Measurements from ENCODE around the gene SRXN1.

GRCh38 chr20:663315-664090 lies 10.5 kb upstream of the SRXN1 start:
- TF ChIP-seq, protein P1, sequence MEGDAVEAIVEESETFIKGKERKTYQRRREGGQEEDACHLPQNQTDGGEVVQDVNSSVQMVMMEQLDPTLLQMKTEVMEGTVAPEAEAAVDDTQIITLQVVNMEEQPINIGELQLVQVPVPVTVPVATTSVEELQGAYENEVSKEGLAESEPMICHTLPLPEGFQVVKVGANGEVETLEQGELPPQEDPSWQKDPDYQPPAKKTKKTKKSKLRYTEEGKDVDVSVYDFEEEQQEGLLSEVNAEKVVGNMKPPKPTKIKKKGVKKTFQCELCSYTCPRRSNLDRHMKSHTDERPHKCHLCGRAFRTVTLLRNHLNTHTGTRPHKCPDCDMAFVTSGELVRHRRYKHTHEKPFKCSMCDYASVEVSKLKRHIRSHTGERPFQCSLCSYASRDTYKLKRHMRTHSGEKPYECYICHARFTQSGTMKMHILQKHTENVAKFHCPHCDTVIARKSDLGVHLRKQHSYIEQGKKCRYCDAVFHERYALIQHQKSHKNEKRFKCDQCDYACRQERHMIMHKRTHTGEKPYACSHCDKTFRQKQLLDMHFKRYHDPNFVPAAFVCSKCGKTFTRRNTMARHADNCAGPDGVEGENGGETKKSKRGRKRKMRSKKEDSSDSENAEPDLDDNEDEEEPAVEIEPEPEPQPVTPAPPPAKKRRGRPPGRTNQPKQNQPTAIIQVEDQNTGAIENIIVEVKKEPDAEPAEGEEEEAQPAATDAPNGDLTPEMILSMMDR (IDR thresholded peaks at IDR 0.05; ENCODE audit: insufficient read depth, low read depth, low read length): no peak
- TF ChIP-seq EZH2 (IDR thresholded peaks at IDR 0.05; ENCODE audit: insufficient read depth, low read length): peak; percentile 88
